HEK293 (cell line): ENCODE data around the gene VPS35L.

ENCODE experiments used
- BCL11A ChIP-seq: fragments of 450-650 bp; formaldehyde crosslinking; IDR thresholded peaks from 2 replicates; pipeline ENCODE4 v1.5.1; 2016; ENCODE audit warnings: low read depth, missing biosample characterization, missing genetic modification characterization
- EGR2 ChIP-seq: fragments of 450-650 bp; formaldehyde crosslinking; IDR thresholded peaks from 2 replicates; pipeline ENCODE4 v1.5.1; 2016; ENCODE audit warnings: low read depth, missing biosample characterization, missing genetic modification characterization
- GLIS1 ChIP-seq: fragments of 450-650 bp; formaldehyde crosslinking; IDR thresholded peaks from 2 replicates; pipeline ENCODE4 v1.5.1; 2016; ENCODE audit warnings: missing biosample characterization, missing genetic modification characterization
- KLF16 ChIP-seq: fragments of 450-650 bp; formaldehyde crosslinking; IDR thresholded peaks from 2 replicates; pipeline ENCODE4 v1.5.1; 2017; ENCODE audit warnings: missing biosample characterization, missing genetic modification characterization
- SALL2 ChIP-seq: fragments of 450-650 bp; formaldehyde crosslinking; IDR thresholded peaks from 2 replicates; pipeline ENCODE4 v1.5.0; 2017; ENCODE audit warnings: missing biosample characterization, mild to moderate bottlenecking, missing genetic modification characterization, borderline replicate concordance
- SP7 ChIP-seq: fragments of 450-650 bp; formaldehyde crosslinking; IDR thresholded peaks from 2 replicates; pipeline ENCODE4 v1.5.1; 2016; ENCODE audit warnings: missing biosample characterization, missing genetic modification characterization
- TRIM28 ChIP-seq: IDR thresholded peaks from 2 replicates; pipeline ENCODE4 v1.6.1; 2011; ENCODE audit warnings: low read length, control low read depth, borderline replicate concordance
- YY1 ChIP-seq: fragments of 450-650 bp; formaldehyde crosslinking; IDR thresholded peaks from 2 replicates; pipeline ENCODE4 v1.5.1; 2018; ENCODE audit warnings: missing biosample characterization, missing genetic modification characterization
- YY2 ChIP-seq: fragments of 450-650 bp; formaldehyde crosslinking; IDR thresholded peaks from 2 replicates; pipeline ENCODE4 v1.5.1; 2016; ENCODE audit warnings: missing biosample characterization, missing genetic modification characterization
- ZBTB1 ChIP-seq: fragments of 450-650 bp; formaldehyde crosslinking; IDR thresholded peaks from 2 replicates; pipeline ENCODE4 v1.5.1; 2016; ENCODE audit warnings: missing biosample characterization, missing genetic modification characterization
- ZBTB21 ChIP-seq: fragments of 450-650 bp; formaldehyde crosslinking; IDR thresholded peaks from 2 replicates; pipeline ENCODE4 v1.5.1; 2017; ENCODE audit warnings: missing biosample characterization, missing genetic modification characterization
- ZBTB8A ChIP-seq: fragments of 450-650 bp; formaldehyde crosslinking; IDR thresholded peaks from 2 replicates; pipeline ENCODE4 v1.5.1; 2016; ENCODE audit warnings: missing biosample characterization, missing genetic modification characterization
- ZNF132 ChIP-seq: fragments of 450-650 bp; formaldehyde crosslinking; IDR thresholded peaks from 2 replicates; pipeline ENCODE4 v1.5.1; 2017; ENCODE audit warnings: missing biosample characterization, missing genetic modification characterization, borderline replicate concordance
- ZNF133 ChIP-seq: fragments of 450-650 bp; formaldehyde crosslinking; IDR thresholded peaks from 2 replicates; pipeline ENCODE4 v1.5.1; 2016; ENCODE audit warnings: missing biosample characterization, missing genetic modification characterization
- ZNF138 ChIP-seq: fragments of 450-650 bp; formaldehyde crosslinking; IDR thresholded peaks from 2 replicates; pipeline ENCODE4 v1.5.1; 2016; ENCODE audit warnings: missing biosample characterization, missing genetic modification characterization, borderline replicate concordance
- ZNF221 ChIP-seq: fragments of 450-650 bp; formaldehyde crosslinking; IDR thresholded peaks from 2 replicates; pipeline ENCODE4 v1.5.1; 2017; ENCODE audit warnings: missing biosample characterization, missing genetic modification characterization, borderline replicate concordance
- ZNF24 ChIP-seq: fragments of 450-650 bp; formaldehyde crosslinking; IDR thresholded peaks from 2 replicates; pipeline ENCODE4 v1.5.1; 2016; ENCODE audit warnings: missing biosample characterization, missing genetic modification characterization
- ZNF248 ChIP-seq: fragments of 450-650 bp; formaldehyde crosslinking; IDR thresholded peaks from 2 replicates; pipeline ENCODE4 v1.5.1; 2017; ENCODE audit warnings: missing biosample characterization, missing genetic modification characterization
- ZNF341 ChIP-seq: fragments of 450-650 bp; formaldehyde crosslinking; IDR thresholded peaks from 2 replicates; pipeline ENCODE4; 2016; ENCODE audit warnings: low read depth, missing biosample characterization, missing genetic modification characterization
- ZNF354C ChIP-seq: fragments of 450-650 bp; formaldehyde crosslinking; IDR thresholded peaks from 2 replicates; pipeline ENCODE4 v1.5.1; 2016; ENCODE audit warnings: missing biosample characterization, missing genetic modification characterization, low read depth, borderline replicate concordance
- ZNF449 ChIP-seq: fragments of 450-650 bp; formaldehyde crosslinking; IDR thresholded peaks from 2 replicates; pipeline ENCODE4 v1.5.1; 2017; ENCODE audit warnings: missing biosample characterization, mild to moderate bottlenecking, missing genetic modification characterization, moderate library complexity
- ZNF555 ChIP-seq: fragments of 450-650 bp; formaldehyde crosslinking; conservative IDR thresholded peaks from 2 replicates; pipeline ENCODE4 v1.5.1; 2017; ENCODE audit warnings: missing biosample characterization, mild to moderate bottlenecking, missing genetic modification characterization, inconsistent platforms
- ZNF558 ChIP-seq: fragments of 450-650 bp; formaldehyde crosslinking; IDR thresholded peaks from 2 replicates; pipeline ENCODE4 v1.5.1; 2016; ENCODE audit warnings: missing biosample characterization, missing genetic modification characterization
- ZNF561 ChIP-seq: fragments of 450-650 bp; IDR thresholded peaks from 2 replicates; pipeline ENCODE4 v1.5.1; 2018; ENCODE audit warnings: missing biosample characterization, missing genetic modification characterization, borderline replicate concordance
- ZNF610 ChIP-seq: fragments of 450-650 bp; formaldehyde crosslinking; IDR thresholded peaks from 2 replicates; pipeline ENCODE4 v1.5.1; 2016; ENCODE audit warnings: missing biosample characterization, missing genetic modification characterization, borderline replicate concordance
- ZNF785 ChIP-seq: fragments of 450-650 bp; formaldehyde crosslinking; IDR thresholded peaks from 2 replicates; pipeline ENCODE4 v1.5.1; 2016; ENCODE audit warnings: missing biosample characterization, missing genetic modification characterization
- ZNF792 ChIP-seq: fragments of 450-650 bp; formaldehyde crosslinking; IDR thresholded peaks from 2 replicates; pipeline ENCODE4 v1.5.1; 2016; ENCODE audit warnings: missing biosample characterization, missing genetic modification characterization
- ZNF843 ChIP-seq: fragments of 450-650 bp; formaldehyde crosslinking; IDR thresholded peaks from 2 replicates; pipeline ENCODE4 v1.5.1; 2016; ENCODE audit warnings: missing biosample characterization, missing genetic modification characterization
- ZSCAN30 ChIP-seq: fragments of 450-650 bp; IDR thresholded peaks from 2 replicates; pipeline ENCODE4 v1.5.1; 2018; ENCODE audit warnings: missing biosample characterization, mild to moderate bottlenecking, missing genetic modification characterization, moderate library complexity
- ZXDB ChIP-seq: fragments of 450-650 bp; formaldehyde crosslinking; IDR thresholded peaks from 2 replicates; pipeline ENCODE4 v1.5.1; 2016; ENCODE audit warnings: missing biosample characterization, missing genetic modification characterization
- TF ChIP-seq, protein P1 (sequence below): fragments of 450-650 bp; formaldehyde crosslinking; IDR thresholded peaks from 2 replicates; pipeline ENCODE4 v1.5.1; 2016; ENCODE audit warnings: missing biosample characterization, missing genetic modification characterization
- TF ChIP-seq, protein P2 (sequence below): fragments of 450-650 bp; formaldehyde crosslinking; IDR thresholded peaks from 2 replicates; pipeline ENCODE4 v1.5.1; 2016; ENCODE audit warnings: missing biosample characterization, missing genetic modification characterization, low read depth
- TF ChIP-seq, protein P3 (sequence below): fragments of 450-650 bp; formaldehyde crosslinking; IDR thresholded peaks from 2 replicates; pipeline ENCODE4 v1.5.1; 2016; ENCODE audit warnings: missing biosample characterization, missing genetic modification characterization

VPS35L gene

DNA sequence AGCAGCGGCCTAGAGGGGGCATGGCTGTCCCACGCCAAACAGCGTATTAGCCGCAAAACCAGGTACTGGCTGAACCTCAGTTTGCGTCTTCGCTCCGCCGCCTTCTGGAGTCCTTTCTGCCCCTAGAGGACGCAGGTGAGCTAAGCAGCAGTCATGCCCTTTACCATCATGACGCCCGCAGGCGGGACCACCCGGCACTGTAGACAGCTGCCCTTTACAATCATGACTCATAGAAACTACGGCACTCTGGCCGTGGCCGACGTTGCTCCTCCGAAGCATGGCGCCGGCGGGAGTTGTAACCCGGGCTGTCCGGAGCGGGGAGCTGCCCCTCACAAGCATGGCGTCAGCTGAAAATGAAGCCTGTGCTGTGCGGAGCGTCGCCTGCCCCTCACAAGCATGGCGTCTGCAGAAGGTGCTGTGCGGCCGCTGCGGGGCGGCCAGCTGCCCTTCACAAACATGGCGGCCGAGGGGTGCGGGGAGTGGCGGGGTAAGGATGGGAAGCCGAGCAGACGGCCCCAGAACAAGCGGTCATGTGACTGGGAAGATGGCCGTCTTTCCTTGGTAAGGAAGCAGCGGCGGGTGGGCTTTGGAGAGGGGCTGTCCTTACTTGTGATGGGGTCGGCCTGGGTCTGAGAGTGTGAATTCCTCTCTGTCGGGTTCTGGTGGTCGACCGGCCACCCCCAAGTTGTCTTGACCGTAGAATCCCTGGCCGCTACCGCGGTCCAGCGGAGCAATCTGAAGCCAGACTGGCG, at the start of gene VPS35L (continued):
- peak; percentile 86 for TF ChIP-seq ZBTB21
- TF ChIP-seq ZNF132 (tag by site-specific recombination) = no peak
- TF ChIP-seq YY2 (tag by site-specific recombination) = peak; percentile 99
- no peak for TF ChIP-seq ZNF792 (tag by site-specific recombination)
- no peak for TF ChIP-seq ZNF354C (tag by site-specific recombination)
- TF ChIP-seq KLF16 (tag by site-specific recombination) = peak; percentile 25
- TF ChIP-seq YY1 (tag by site-specific recombination) = peak; percentile 100
- no peak for TF ChIP-seq ZNF248 (tag by site-specific recombination)
- peak; percentile 99 for TF ChIP-seq ZBTB1 (tag by site-specific recombination)
- TF ChIP-seq, protein P1, sequence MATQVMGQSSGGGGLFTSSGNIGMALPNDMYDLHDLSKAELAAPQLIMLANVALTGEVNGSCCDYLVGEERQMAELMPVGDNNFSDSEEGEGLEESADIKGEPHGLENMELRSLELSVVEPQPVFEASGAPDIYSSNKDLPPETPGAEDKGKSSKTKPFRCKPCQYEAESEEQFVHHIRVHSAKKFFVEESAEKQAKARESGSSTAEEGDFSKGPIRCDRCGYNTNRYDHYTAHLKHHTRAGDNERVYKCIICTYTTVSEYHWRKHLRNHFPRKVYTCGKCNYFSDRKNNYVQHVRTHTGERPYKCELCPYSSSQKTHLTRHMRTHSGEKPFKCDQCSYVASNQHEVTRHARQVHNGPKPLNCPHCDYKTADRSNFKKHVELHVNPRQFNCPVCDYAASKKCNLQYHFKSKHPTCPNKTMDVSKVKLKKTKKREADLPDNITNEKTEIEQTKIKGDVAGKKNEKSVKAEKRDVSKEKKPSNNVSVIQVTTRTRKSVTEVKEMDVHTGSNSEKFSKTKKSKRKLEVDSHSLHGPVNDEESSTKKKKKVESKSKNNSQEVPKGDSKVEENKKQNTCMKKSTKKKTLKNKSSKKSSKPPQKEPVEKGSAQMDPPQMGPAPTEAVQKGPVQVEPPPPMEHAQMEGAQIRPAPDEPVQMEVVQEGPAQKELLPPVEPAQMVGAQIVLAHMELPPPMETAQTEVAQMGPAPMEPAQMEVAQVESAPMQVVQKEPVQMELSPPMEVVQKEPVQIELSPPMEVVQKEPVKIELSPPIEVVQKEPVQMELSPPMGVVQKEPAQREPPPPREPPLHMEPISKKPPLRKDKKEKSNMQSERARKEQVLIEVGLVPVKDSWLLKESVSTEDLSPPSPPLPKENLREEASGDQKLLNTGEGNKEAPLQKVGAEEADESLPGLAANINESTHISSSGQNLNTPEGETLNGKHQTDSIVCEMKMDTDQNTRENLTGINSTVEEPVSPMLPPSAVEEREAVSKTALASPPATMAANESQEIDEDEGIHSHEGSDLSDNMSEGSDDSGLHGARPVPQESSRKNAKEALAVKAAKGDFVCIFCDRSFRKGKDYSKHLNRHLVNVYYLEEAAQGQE (tag by site-specific recombination) = 0 out of 2 replicates have a peak, but pooled peaks have one; percentile 33
- TF ChIP-seq SALL2 = no peak
- no peak for TF ChIP-seq ZNF138
- no peak for TF ChIP-seq ZNF555 (tag by site-specific recombination)
- peak; percentile 78 for TF ChIP-seq ZNF341 (tag by site-specific recombination)
- TF ChIP-seq ZNF561 (tag by site-specific recombination) = peak; percentile 74
- peak; percentile 94 for TF ChIP-seq TRIM28
- no peak for TF ChIP-seq ZNF133
- TF ChIP-seq ZNF843 (tag by site-specific recombination) = 0 out of 2 replicates have a peak, but pooled peaks have one; percentile 8
- TF ChIP-seq ZNF221 (tag by site-specific recombination) = no peak
- TF ChIP-seq BCL11A (tag by site-specific recombination) = 0 out of 2 replicates have a peak, but pooled peaks have one; percentile 28
- TF ChIP-seq ZNF449 (tag by site-specific recombination) = peak; percentile 93
- peak; percentile 92 for TF ChIP-seq ZXDB (tag by site-specific recombination)
- TF ChIP-seq, protein P2, sequence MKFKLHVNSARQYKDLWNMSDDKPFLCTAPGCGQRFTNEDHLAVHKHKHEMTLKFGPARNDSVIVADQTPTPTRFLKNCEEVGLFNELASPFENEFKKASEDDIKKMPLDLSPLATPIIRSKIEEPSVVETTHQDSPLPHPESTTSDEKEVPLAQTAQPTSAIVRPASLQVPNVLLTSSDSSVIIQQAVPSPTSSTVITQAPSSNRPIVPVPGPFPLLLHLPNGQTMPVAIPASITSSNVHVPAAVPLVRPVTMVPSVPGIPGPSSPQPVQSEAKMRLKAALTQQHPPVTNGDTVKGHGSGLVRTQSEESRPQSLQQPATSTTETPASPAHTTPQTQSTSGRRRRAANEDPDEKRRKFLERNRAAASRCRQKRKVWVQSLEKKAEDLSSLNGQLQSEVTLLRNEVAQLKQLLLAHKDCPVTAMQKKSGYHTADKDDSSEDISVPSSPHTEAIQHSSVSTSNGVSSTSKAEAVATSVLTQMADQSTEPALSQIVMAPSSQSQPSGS (tag by site-specific recombination) = peak; percentile 73
- peak; percentile 44; the same call in 1 of the 2 replicates for TF ChIP-seq GLIS1 (tag by site-specific recombination)
- TF ChIP-seq ZNF610 = peak; percentile 97
- peak; percentile 54; the same call in 1 of the 2 replicates for TF ChIP-seq EGR2 (tag by site-specific recombination)
- peak; percentile 36; the same call in 1 of the 2 replicates for TF ChIP-seq ZNF785
- 0 out of 2 replicates have a peak, but pooled peaks have one; percentile 6 for TF ChIP-seq ZNF558 (tag by site-specific recombination)
- peak; percentile 84 for TF ChIP-seq SP7 (tag by site-specific recombination)
- TF ChIP-seq, protein P3, sequence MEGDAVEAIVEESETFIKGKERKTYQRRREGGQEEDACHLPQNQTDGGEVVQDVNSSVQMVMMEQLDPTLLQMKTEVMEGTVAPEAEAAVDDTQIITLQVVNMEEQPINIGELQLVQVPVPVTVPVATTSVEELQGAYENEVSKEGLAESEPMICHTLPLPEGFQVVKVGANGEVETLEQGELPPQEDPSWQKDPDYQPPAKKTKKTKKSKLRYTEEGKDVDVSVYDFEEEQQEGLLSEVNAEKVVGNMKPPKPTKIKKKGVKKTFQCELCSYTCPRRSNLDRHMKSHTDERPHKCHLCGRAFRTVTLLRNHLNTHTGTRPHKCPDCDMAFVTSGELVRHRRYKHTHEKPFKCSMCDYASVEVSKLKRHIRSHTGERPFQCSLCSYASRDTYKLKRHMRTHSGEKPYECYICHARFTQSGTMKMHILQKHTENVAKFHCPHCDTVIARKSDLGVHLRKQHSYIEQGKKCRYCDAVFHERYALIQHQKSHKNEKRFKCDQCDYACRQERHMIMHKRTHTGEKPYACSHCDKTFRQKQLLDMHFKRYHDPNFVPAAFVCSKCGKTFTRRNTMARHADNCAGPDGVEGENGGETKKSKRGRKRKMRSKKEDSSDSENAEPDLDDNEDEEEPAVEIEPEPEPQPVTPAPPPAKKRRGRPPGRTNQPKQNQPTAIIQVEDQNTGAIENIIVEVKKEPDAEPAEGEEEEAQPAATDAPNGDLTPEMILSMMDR (tag by site-specific recombination) = peak; percentile 92
- peak; percentile 56 for TF ChIP-seq ZSCAN30
- TF ChIP-seq ZBTB8A (tag by site-specific recombination) = peak; percentile 95
- peak; percentile 76 for TF ChIP-seq ZNF24 (tag by site-specific recombination)
